GM12878 (cell line): ENCODE measurements around the gene NLE1. TPM values are rescaled to one million over a fixed set of nuclear protein-coding genes. Genes with fewer than 3 reads are reported as not detected.
"Not testable (repeated sequence)": the region's sequence is repeated elsewhere in the genome, so short reads cannot be mapped to it uniquely, and the experiment has no call there.

Source experiments
- ATAC-seq: fragments of 200-7000 bp; cut with Tn5 transposase; 3 replicates; pipeline ENCODE4 v1.9.1; 2020; ENCODE audit warnings: mild to moderate bottlenecking, moderate library complexity
- BruUV-seq: library from RNA; stranded (reverse); fragments of 400-500 nt; replicated peaks from 2 replicates; lab custom pipeline; 2021; lab: Mats Ljungman, UMichigan
- CTCF ChIA-PET: fragments of 300-600 bp; sonication (Branson Sonifier 250); formaldehyde crosslinking; extraction: SDS; loops from one replicate; lab custom pipeline; 2021; ENCODE audit warnings: inconsistent platforms; lab: Yijun Ruan, JAX
- POLR2A ChIA-PET: fragments of 350-600 bp; formaldehyde crosslinking; extraction: SDS; loops from one replicate; lab custom pipeline; 2021; ENCODE audit warnings: inconsistent platforms; lab: Charles Lee
- RAD21 ChIA-PET: fragments of 300-600 bp; sonication (Branson Sonifier 250); formaldehyde crosslinking; loops from one replicate; lab custom pipeline; 2023; ENCODE audit warnings: antibody characterized with exemption; ENCODE audit not compliant: unreplicated experiment; lab: Charles Lee
- SMC1A ChIA-PET: fragments of 300-600 bp; sonication (Branson Sonifier 250); formaldehyde crosslinking; loops from one replicate; lab custom pipeline; 2023; ENCODE audit not compliant: unreplicated experiment, uncharacterized antibody; lab: Charles Lee
- DNase-seq: peaks from one replicate; pipeline ENCODE4 v3.0.0-alpha.2; 2011; ENCODE audit warnings: low read depth, low spot score
- FAIRE-seq: peaks from 3 replicates; lab custom pipeline; 2011; peaks lifted over from hg19 to GRCh38; lab: Jason Lieb, UNC
- H2AFZ ChIP-seq: 2 replicates; pipeline ENCODE4 v1.6.0; 2011; ENCODE audit warnings: low read depth, low read length, control low read depth; ENCODE audit not compliant: control insufficient read depth
- H3K27ac ChIP-seq: 2 replicates; pipeline ENCODE4 v1.5.1; 2011; ENCODE audit warnings: control low read depth; ENCODE audit not compliant: control insufficient read depth, insufficient read depth
- H3K27me3 ChIP-seq, 2 experiments: replicated peaks in 1 of 2; 2 replicates each; pipeline versions ENCODE4 v1.6.0 to v1.6.1; 2011; ENCODE audit warnings: low read length in 1 of 2; ENCODE audit not compliant: control insufficient read depth in 2 of 2, insufficient read depth in 2 of 2
- H3K36me3 ChIP-seq, 2 experiments: 2 replicates each; pipeline ENCODE4 v1.5.1; 2011; ENCODE audit warnings: low read length in 1 of 2; ENCODE audit not compliant: control insufficient read depth in 2 of 2, insufficient read depth in 2 of 2
- H3K4me1 ChIP-seq: 2 replicates; pipeline ENCODE4 v1.6.1; 2011; ENCODE audit warnings: mild to moderate bottlenecking, low read length, moderate library complexity, mixed read lengths; ENCODE audit not compliant: control insufficient read depth, insufficient read depth
- H3K4me2 ChIP-seq: 2 replicates; pipeline ENCODE4 v1.6.0; 2011; ENCODE audit warnings: control low read depth; ENCODE audit not compliant: control insufficient read depth, insufficient read depth
- H3K4me3 ChIP-seq: fragments of 200-600 bp; sonication (generic); 2 replicates; pipeline ENCODE4 v1.5.1; 2016
- H3K79me2 ChIP-seq: 2 replicates; pipeline ENCODE4 v1.6.0; 2011; ENCODE audit warnings: low read length; ENCODE audit not compliant: control insufficient read depth, insufficient read depth
- H3K9ac ChIP-seq: 2 replicates; pipeline ENCODE4 v1.8.0; 2011; ENCODE audit warnings: low read length, control low read depth, mixed read lengths; ENCODE audit not compliant: control insufficient read depth, insufficient read depth
- H3K9me3 ChIP-seq: replicated peaks from 3 replicates; pipeline ENCODE4 v1.5.1; 2011; ENCODE audit warnings: mild to moderate bottlenecking, low read length; ENCODE audit not compliant: control insufficient read depth, insufficient read depth
- H4K20me1 ChIP-seq: 2 replicates; pipeline ENCODE4 v1.6.0; 2011; ENCODE audit not compliant: control insufficient read depth, insufficient read depth
- BHLHE40 ChIP-seq, 2 experiments: fragments of 450-650 bp in 1 of 2; IDR thresholded peaks; 2 replicates each; pipeline ENCODE4 v1.6.1; 2011 to 2017; ENCODE audit warnings: low read depth in 2 of 2, borderline replicate concordance in 1 of 2, improper control_type of control experiment in 1 of 2, low read length in 1 of 2, mild to moderate bottlenecking in 1 of 2
- BRCA1 ChIP-seq: IDR thresholded peaks from 2 replicates; pipeline ENCODE4 v1.6.1; 2011; ENCODE audit warnings: low read depth, low read length, improper control_type of control experiment
- KAT2A ChIP-seq: conservative IDR thresholded peaks from 2 replicates; pipeline ENCODE4 v1.6.1; 2011; ENCODE audit warnings: low read depth, low read length; ENCODE audit not compliant: control insufficient read depth
- MEF2B ChIP-seq: fragments of 450-650 bp; IDR thresholded peaks from 2 replicates; pipeline ENCODE4 v1.6.1; 2018; ENCODE audit warnings: mild to moderate bottlenecking, moderate library complexity; ENCODE audit not compliant: partially characterized antibody, poor library complexity, severe bottlenecking
- NBN ChIP-seq: fragments of 450-650 bp; IDR thresholded peaks from 2 replicates; pipeline ENCODE4 v1.6.1; 2016
- NFIC ChIP-seq: IDR thresholded peaks from 2 replicates; pipeline ENCODE4 v1.6.1; 2012; ENCODE audit warnings: low read depth, mild to moderate bottlenecking, inconsistent platforms, low read length, moderate library complexity
- NR2C1 ChIP-seq: fragments of 450-650 bp; IDR thresholded peaks from 2 replicates; pipeline ENCODE4 v1.6.1; 2017; ENCODE audit warnings: antibody characterized with exemption, mild to moderate bottlenecking, moderate library complexity
- NRF1 ChIP-seq: conservative IDR thresholded peaks from 2 replicates; pipeline ENCODE4 v1.6.1; 2011; ENCODE audit warnings: mild to moderate bottlenecking, low read depth, low read length, improper control_type of control experiment
- SP1 ChIP-seq: IDR thresholded peaks from one replicate; pipeline ENCODE4 v1.6.1; 2011; ENCODE audit warnings: low read depth, low read length
- SPI1 ChIP-seq: IDR thresholded peaks from 2 replicates; pipeline ENCODE4 v1.6.1; 2011; ENCODE audit warnings: low read depth, mild to moderate bottlenecking, low read length, moderate library complexity, borderline replicate concordance; ENCODE audit not compliant: insufficient read depth
- SREBF1 ChIP-seq: IDR thresholded peaks from 2 replicates; pipeline ENCODE4 v1.6.1; 2012; ENCODE audit warnings: mild to moderate bottlenecking, low read length
- TCF7 ChIP-seq: IDR thresholded peaks from 2 replicates; pipeline ENCODE4 v1.6.1; 2014; ENCODE audit warnings: antibody characterized with exemption, borderline replicate concordance
- ZBTB4 ChIP-seq: fragments of 450-650 bp; formaldehyde crosslinking; IDR thresholded peaks from 2 replicates; pipeline ENCODE4 v1.4.0; 2022; ENCODE audit warnings: mild to moderate bottlenecking, moderate library complexity
- ZNF274 ChIP-seq: IDR thresholded peaks from one replicate; pipeline ENCODE4 v1.8.0; 2011; ENCODE audit not compliant: insufficient read length, insufficient read depth
- WGBS: methylation state at CpG from one replicate; pipeline ENCODE4 v1.1.6; 2016; ENCODE audit warnings: low lambda C conversion rate; ENCODE audit not compliant: insufficient replicate concordance, insufficient coverage; ENCODE audit errors: missing lambda C conversion rate; 5-methylcytosine and 5-hydroxymethylcytosine counted together
- in situ Hi-C: fragments of 300-500 bp; cut with MboI; formaldehyde crosslinking; loops from 9 replicates; pipeline ENCODE4 v1.14.3; 2018; ENCODE audit warnings: mixed read lengths
- intact Hi-C: fragments of 100-400 bp; cut with micrococcal nuclease; formaldehyde crosslinking; loops from one replicate; pipeline ENCODE4 v1.14.2; 2022; ENCODE audit not compliant: unreplicated experiment
- polyA plus RNA-seq, 11 experiments: library from polyadenylated mRNA; depleted of rRNA in 4 of 11; unstranded in 6 of 11; stranded (reverse) in 5 of 11; fragments of >200 nt; fragmentation: Nextera tagmentation in 4 of 11; fragmentation: Illumina TruSeq in 1 of 11; extraction: Ambion mirVana in 4 of 11; extraction: Trizol in 1 of 11; gene quantifications; 1 replicate in 1 of 11; 2 replicates in 10 of 11; pipeline versions ENCODE4 v1.2.1 to v1.2.3, GENCODE V29; 2011 to 2016; ENCODE audit warnings: inconsistent platforms in 2 of 11, missing spikeins in 2 of 11, low read depth in 1 of 11
- total RNA-seq, 4 experiments: library from RNA; depleted of rRNA in 3 of 4; stranded (reverse); fragments of >200 nt in 3 of 4; fragmentation: Illumina TruSeq in 1 of 4; extraction: Trizol in 1 of 4; gene quantifications; 2 replicates each; pipeline versions ENCODE4 v1.2.1 to v1.2.3, GENCODE V29; 2013 to 2021

NLE1 gene
- total and polyA plus RNA-seq, 10 of the 15 experiments (the other 5 are each of a cell fraction or from before 2014, with no cell fraction given): 2.4 to 33.5 (median 17.6) TPM

GRCh38 chr17:35152421-35153140 is 10.5 kb upstream of the NLE1 start:
- ChIA-PET POLR2A (no interaction called here), SMC1A (no interaction called here), CTCF (interaction anchor here (1.0 kb wide), 2 partner anchors 32 to 667 kb away, joined by 3 read pairs; no protein-coding TSS in a partner anchor), RAD21 (no interaction called here)
- no peak for DNase-seq
- BruUV-seq: no TSS peak
- Histone ChIP-seq H3K9ac (no peak overlapping the region), H3K79me2 (no peaks in the 10 kb centered on the region), H3K4me3 (no peak overlapping the region), H3K36me3 (no peaks in the 10 kb centered on the region), H2AFZ (no peak overlapping the region), H3K27me3 (no peaks in the 10 kb centered on the region), H3K27ac (no peak overlapping the region), H4K20me1 (no peaks in the 10 kb centered on the region), H3K4me1 (no peaks in the 10 kb centered on the region), H3K9me3 (no peaks in the 10 kb centered on the region), H3K4me2 (no peak overlapping the region)
- intact Hi-C loops: no loop called here
- no peak for FAIRE-seq
- in situ Hi-C loops: no loop called here
- TF ChIP-seq MEF2B: no peak
- TF ChIP-seq NFIC: no peak
- no peak for TF ChIP-seq ZBTB4 (CRISPR knock-in tag)
- TF ChIP-seq SREBF1: no peak
- TF ChIP-seq SP1: no peak
- no peak for TF ChIP-seq NBN
- no peak for TF ChIP-seq BRCA1
- no peak for TF ChIP-seq KAT2A
- TF ChIP-seq BHLHE40 (IDR thresholded peaks at IDR 0.05; ENCODE audit: borderline replicate concordance in 1 of 2, low read depth in 2 of 2, low read length in 1 of 2): no peak
- TF ChIP-seq SPI1: no peak
- TF ChIP-seq TCF7: no peak
- no peak for TF ChIP-seq NRF1
- no peak for TF ChIP-seq ZNF274
- no peak for TF ChIP-seq NR2C1
- WGBS: 44% methylated on average over 12 of the region's 13 CpGs
- ATAC-seq: no peak

- H3K36me3 ChIP-seq, POLR2A ChIA-PET, H3K27ac ChIP-seq, H4K20me1 ChIP-seq, RAD21 ChIA-PET, H3K4me3 ChIP-seq, BruUV-seq, DNase-seq, in situ Hi-C loops, intact Hi-C loops, H3K4me1 ChIP-seq, H3K27me3 ChIP-seq, H3K4me2 ChIP-seq, H3K9ac ChIP-seq, H3K79me2 ChIP-seq, H3K9me3 ChIP-seq, SMC1A ChIA-PET, H2AFZ ChIP-seq, FAIRE-seq, ATAC-seq: not testable (repeated sequence)
- CTCF ChIA-PET: interaction anchor here (1.1 kb wide), 1 partner anchor 253 kb away, joined by 3 read pairs; no protein-coding TSS in a partner anchor
- 88% methylated on average over 29 of the region's 29 CpGs for WGBS
These were observed 9.0 kb upstream of the NLE1 start for GRCh38 chr17:35151080-35151479.
